Hematopoietic multipotent progenitor cell treated with erythropoietin and hydrocortisone succinate and interleukin-3 and kit ligand, for 17 days (in vitro differentiated cells): Measurements from ENCODE around the gene STEAP3.

Source experiments
- DNase-seq: peaks from one replicate; pipeline ENCODE4 v3.0.0-alpha.2; 2015; ENCODE audit warnings: low spot score

The STEAP3 gene

DNA sequence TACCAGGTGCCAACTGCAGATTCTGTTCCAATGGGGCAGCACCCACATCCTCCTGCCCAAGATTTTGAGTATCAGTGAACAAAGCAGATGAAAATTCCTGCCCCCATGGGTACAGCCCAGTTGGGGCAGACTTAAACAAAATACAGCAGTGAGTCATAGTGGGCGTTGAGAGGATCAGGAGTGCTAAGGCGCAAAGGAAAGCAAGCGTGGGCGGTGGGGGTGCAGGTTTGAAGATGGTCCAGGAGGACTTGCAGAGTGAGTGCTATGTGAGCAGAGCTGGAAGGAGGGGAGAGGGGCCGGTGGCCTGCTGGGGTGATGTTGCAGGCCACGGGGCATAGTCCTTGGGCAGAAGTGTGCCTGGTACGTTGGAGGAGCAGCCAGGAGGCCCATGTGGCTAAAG, 24.7 kb downstream of the STEAP3 start:
- no peak for DNase-seq

DNA sequence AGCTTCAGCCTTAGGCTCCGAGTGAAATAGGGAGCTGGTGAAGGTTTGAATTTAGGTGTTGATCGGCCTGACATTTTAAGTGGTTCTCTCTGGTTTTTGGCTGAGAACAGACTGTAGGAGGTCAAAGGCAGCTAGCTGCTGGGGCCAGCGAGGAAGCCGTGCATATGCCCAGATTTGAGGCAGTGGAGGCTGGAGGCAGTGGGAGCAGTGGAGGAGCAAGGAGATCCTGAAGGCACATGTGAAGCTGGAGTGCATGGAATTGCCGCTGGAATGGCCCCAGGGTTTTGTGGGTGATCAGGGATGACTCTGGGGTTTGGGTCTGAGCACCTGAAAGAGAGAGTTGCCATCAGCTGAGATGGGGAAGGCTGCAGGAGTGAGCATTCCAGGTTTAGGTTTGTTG, 25.1 kb downstream of the STEAP3 start:
- no peak for DNase-seq

- DNase-seq, result no peak
These were observed 25.7 kb downstream of the STEAP3 start for GRCh38 chr2:119249311-119249710.

GRCh38 chr2:119249855-119250717, 26.5 kb downstream of the STEAP3 start:
- DNase-seq, result no peak

DNA sequence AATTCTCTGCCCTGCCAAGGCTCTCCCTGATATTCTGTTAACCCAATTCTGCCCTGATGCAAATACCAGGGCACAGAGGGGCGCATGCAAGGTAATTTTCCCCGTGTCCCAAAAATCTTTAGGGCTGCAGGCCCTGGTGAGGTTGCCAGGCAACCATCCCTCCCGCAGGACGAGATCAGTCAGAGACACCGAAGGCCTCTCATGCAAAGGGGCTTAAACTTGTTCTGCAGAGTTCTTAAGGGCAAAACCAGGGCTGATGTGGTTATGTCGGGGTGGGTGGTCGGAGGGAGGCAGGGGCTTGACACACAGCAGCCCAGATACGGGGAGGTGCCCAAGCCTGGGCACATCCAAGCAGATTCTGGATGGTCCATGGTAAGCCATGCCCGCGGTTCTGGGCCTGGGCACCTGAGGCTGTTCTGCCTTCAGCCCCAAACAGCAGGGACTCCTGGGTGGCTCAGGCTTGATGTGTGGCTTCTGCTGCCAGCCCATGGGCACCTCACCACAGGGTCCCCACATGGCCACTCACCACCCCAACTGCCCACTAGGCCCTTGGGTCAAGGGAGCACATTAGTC, 27.2 kb downstream of the STEAP3 start:
- DNase-seq, result no peak

DNA sequence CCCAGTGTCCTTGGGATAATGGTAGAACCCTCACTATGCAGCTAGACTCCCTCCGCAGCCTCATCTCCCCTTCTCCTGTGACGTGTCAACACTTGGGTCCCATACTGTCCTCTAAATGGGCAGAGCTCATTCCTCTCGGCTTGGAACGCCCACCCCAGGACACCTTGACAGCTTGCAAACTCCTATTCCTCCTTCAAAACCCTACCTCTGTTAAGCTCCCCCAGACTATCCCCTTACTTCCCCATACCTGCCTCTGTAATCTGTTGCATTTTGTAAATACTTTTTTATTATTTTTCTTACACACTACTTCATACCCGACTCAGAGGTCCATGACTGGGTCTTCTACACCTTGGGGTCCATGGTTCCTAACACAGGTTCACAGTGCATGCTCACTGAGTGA, 28.0 kb downstream of the STEAP3 start:
- DNase-seq, result no peak

- no peak for DNase-seq
These were observed 28.8 kb downstream of the STEAP3 start for GRCh38 chr2:119252186-119253113.

DNA sequence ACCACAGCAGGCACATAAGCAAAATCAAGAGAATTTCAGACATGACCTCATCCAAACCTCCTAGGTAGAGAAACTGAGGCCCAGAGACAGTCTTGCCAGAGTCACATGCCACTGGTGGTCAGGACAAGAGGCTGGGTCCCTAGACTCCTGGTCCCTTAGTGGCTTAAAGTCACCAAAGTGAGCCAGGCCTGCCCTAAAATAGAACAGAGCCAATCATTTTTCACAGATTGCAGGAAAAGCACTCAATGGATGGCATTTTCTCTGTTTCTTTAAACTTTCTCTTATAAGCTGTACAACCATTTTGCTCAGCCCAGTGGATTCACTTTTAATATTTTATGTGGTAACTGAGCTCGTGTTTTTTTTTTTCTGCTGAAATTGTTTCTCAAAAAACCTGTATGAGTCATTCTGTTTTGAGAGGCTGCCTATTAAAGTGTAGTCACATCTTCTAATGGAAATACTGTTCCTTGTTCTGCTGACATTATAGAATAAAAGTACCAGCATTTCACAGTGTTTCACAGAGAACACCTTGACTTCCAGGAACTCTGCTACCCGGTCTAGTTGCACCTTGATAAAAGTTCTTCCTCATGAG, 29.6 kb downstream of the STEAP3 start:
- DNase-seq, result no peak

DNA sequence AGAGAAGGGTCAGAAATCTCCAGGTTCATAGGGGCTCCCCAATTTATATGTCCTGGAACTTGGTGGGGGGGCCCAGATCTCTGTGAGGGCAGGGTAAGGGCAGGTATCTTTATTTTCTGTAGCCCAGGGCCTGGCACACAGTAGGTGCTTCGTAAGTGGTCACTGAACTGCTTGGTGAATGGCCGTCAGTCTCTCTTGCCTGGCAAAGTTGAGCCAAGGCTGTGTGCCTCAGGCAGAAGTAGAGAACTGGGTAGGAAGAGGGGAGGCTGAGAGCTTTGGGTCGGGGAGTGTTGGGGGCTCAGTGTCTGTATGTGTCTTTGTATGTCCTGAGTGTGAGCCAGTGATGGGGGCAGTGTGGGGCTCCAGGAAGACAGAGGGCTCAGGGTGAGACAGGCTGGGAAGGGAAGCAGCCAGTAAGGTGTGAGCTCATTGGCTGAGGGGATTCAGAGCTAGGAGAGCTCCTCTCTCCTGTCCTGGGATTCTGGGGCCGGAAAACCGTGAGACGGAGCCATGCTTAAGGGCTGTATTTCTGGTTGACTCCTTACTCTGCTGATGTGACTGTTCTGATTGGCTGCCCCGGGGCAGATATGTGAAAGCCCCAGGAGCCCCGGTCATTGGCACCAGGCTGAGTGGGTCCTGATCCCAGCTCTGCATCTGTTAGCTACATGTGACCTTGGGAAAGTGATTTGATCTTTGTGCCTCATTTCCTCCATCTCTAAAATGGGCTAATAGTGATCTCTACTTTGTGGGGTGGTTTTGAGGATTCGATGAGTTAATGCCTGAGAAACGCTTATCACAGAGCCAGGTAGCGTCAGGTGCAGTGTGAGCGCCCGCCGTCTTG, 30.3 kb downstream of the STEAP3 start:
- DNase-seq, result no peak

DNA sequence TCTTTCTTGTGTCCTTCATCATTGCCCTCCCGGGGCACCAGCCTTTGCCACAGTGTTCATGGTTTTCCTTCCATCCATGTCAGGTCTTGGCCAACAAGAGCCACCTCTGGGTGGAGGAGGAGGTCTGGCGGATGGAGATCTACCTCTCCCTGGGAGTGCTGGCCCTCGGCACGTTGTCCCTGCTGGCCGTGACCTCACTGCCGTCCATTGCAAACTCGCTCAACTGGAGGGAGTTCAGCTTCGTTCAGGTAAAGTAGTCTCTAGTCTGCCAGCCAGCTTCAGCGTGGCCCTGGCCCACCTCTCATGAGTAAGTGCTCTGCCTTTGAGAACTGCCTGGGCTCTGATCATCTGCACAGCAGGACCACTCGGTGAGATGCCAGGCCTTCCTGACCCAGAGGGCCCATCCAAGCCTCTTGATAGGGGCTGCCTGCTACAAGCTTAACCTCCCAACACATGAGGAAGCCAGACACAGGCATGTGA, 31.0 kb downstream of the STEAP3 start:
- no peak for DNase-seq

GRCh38 chr2:119255760-119256581, 32.3 kb downstream of the STEAP3 start:
- DNase-seq, result no peak

GRCh38 chr2:119256582-119256921, 32.9 kb downstream of the STEAP3 start:
- no peak for DNase-seq

DNA sequence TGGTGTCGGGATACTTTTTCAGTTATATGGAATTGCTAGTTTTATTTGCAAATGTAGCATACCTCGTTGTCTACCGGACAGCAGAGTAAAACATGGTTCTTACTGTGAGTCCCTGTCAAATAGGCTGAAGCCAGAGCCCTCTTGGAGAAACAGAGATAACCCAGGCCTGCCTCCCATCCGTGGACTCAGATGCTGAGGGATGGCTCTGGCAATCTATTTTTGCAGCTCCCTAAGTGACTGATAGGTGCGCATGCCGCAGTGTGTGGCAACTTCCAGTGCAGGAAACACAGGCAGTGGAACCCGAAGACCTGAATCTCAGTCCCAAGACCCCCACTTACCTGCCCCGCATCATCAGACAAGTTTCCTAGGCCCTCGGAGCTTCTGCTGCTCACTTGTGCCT, 33.6 kb downstream of the STEAP3 start:
- no peak for DNase-seq

DNA sequence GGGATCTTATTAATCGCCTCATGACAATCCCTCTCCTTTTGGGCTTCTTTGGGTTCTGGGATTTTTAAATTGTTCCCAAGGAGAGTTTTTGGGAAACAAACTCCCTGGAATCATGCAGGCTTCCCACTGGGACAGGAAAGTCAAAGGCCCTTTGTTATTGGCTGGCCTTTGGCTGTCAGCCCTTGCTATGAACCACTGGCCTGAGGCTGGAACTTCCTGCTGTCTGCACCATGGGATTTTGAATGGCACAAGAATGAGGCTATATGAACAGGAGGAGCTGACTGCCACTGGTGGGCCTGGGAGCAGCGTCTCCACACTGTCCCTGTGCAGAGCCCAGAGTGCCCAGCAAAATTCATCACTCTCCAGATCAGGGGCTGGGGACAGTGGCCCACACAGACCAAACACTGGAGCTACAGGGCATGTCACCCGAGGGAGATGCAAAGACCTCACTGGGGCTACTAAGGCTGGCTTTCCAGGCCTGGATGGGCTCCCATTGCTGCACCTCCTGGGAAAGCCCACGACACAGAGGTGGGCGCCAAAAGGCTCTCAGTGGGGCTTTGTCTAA, 35.7 kb downstream of the STEAP3 start:
- no peak for DNase-seq

DNA sequence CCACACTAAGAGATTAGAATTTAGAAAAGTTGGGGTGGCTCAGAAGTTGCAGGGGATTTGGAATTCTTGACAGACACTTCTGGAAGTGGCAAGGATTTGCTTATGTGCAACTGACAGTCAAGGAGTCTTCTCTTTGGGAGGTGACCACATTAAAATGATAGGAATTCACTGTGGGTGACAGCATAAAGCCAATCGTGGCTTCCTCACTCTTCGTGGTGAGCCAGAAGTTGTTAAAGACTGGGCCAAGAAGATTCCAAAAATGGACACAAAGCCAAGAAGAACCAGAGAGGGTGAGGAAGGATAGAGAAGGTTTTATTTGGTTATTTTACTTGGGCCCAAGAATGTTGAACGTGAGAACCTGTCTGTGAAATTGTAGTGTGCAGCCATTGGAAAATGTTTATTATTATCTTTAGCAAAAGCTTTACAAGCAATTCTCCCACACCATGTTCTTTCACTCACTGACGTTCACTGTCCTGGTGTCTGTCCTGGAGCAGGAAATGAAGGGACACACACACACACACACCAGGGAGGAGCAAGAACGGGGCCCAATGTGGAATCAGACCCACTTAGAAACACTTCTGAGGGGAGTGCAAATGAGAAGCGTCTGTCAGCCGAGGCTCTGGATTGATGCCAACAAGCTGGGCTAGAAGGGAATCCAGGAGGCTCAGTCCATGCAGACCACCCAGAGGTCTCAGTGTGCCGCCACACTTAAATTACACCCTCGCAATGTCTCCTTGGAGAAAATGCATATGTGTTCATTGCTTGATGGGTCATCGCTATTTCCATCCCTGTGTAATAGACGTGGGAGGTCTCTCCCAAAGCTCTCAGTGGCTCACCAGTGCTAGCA, 37.2 kb downstream of the STEAP3 start:
- DNase-seq, result no peak

DNA sequence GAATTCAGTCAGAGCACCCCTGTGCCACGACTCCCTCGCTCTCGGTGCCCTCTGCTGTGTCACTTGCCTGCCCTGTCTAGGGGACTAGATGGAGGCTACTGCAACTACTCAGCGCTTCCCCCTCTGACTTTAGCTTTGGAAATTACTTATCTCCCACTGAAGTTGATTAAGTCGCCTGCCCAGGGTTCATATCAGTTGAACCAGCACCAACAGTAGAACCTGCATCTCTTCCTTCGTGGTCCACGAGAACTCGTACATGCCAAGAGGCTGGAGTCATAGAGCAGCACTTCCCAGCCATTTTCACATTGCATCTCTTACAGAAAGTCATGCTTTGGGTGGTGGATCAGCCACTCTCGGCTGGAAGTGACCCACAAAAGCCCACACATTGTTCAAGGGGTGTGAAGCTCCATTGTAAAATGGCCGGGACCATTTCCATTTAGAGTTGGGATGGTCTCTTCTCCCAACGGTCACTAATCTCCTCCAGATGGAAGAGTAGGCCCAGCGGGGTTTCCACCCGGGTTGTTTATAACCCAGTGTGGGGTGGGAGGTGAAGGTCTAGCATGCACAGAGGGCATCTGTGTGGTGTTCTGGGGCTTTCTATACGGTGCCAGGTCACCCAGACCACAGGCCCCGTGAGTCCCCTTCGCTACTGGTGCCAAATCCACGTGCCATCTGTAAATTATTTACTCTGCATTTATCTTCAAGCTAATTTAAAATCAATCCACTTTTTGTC, 38.0 kb downstream of the STEAP3 start:
- no peak for DNase-seq

- DNase-seq, result no peak
These were observed 39.4 kb downstream of the STEAP3 start for GRCh38 chr2:119263025-119263424.

DNA sequence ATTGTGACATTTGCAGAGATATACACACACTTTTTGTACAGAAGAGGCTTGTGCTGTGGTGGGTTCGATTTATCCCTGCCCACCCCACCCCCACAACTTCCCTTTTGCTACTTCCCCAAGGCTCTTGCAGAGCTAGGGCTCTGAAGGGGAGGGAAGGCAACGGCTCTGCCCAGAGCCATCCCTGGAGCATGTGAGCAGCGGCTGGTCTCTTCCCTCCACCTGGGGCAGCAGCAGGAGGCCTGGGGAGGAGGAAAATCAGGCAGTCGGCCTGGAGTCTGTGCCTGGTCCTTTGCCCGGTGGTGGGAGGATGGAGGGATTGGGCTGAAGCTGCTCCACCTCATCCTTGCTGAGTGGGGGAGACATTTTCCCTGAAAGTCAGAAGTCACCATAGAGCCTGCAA, 40.0 kb downstream of the STEAP3 start:
- DNase-seq, result no peak
